ENCODE data around the gene ASB11. TPM values are rescaled to one million over a fixed set of nuclear protein-coding genes. Genes with fewer than 3 reads are reported as not detected.

ASB11 gene
- total RNA-seq, 1 experiment from 2014 or later, result not detected

DNA sequence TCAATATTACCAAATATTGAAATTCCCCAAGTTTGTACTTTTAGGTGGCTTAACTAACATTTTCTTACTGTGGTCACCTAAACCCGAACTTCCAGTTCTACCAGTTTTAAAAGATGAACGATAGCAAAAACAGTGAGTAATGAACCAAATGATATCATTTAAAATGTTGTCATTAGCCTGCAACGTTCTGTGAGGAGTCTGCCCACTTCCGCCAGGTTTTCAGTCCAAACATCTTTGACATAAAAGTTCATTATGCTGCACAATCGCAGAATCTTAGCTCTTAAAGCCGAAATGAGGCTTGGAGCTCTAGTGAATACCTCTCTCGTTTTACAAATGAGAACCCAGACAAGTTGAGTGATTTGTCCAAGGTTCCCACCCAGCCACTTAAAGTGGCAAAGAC lies 19.1 kb upstream of the ASB11 start:
- Histone ChIP-seq H2AFZ (ENCODE audit: low read length) (peak overlapping the region; percentile 72; the same call in 1 of the 2 replicates), H3K9me2 (replicated peaks; ENCODE audit: low read length) (no peaks in the 10 kb centered on the region), H3K9me3 (ENCODE audit: low read length) (no peaks in the 10 kb centered on the region), H3K4me3 (ENCODE audit: low read length) (peak overlapping the region; percentile 86), H4K20me1 (ENCODE audit: low read length) (no peaks in the 10 kb centered on the region), H3K4me1 (ENCODE audit: insufficient read depth, low read length) (peaks cover 19% of the 10 kb centered on the region), H3K27me3 (ENCODE audit: low read length) (peaks cover 9% of the 10 kb centered on the region), H3K79me2 (ENCODE audit: low read length) (peaks cover 35% of the 10 kb centered on the region), H3K27ac (ENCODE audit: low read length) (peak overlapping the region; percentile 65), H3K4me2 (ENCODE audit: low read length) (peak overlapping the region; percentile 95), H3K36me3 (ENCODE audit: low read depth, low read length) (peaks cover 17% of the 10 kb centered on the region), H3F3A (ENCODE audit: low read length, unreplicated experiment) (no peaks in the 10 kb centered on the region), H3K9ac (ENCODE audit: low read length) (peak overlapping the region; percentile 88)
- CTCF ChIA-PET, result no interaction called here
- POLR2A ChIA-PET (ENCODE audit: unreplicated experiment), result interaction anchor here (0.6 kb wide), 1 partner anchor 1600 kb away, joined by 3 read pairs; the partner anchor contains the start of genes OFD1 and TRAPPC2
- no TSS peak for BruUV-seq (replicated peaks)
- ATAC-seq, result no peak
- no peak for TF ChIP-seq EZH2 (IDR thresholded peaks at IDR 0.05; ENCODE audit: low read length, unreplicated experiment)
- TF ChIP-seq, protein P1, sequence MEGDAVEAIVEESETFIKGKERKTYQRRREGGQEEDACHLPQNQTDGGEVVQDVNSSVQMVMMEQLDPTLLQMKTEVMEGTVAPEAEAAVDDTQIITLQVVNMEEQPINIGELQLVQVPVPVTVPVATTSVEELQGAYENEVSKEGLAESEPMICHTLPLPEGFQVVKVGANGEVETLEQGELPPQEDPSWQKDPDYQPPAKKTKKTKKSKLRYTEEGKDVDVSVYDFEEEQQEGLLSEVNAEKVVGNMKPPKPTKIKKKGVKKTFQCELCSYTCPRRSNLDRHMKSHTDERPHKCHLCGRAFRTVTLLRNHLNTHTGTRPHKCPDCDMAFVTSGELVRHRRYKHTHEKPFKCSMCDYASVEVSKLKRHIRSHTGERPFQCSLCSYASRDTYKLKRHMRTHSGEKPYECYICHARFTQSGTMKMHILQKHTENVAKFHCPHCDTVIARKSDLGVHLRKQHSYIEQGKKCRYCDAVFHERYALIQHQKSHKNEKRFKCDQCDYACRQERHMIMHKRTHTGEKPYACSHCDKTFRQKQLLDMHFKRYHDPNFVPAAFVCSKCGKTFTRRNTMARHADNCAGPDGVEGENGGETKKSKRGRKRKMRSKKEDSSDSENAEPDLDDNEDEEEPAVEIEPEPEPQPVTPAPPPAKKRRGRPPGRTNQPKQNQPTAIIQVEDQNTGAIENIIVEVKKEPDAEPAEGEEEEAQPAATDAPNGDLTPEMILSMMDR (conservative IDR thresholded peaks at IDR 0.05; ENCODE audit: low read depth, low read length), result no peak
- intact Hi-C loops (cut with micrococcal nuclease), result loop anchor here (2.0 to 10.0 kb wide), 3 partner anchors 66 to 1280 kb away; no protein-coding TSS in a partner anchor
- peak; percentile 75 for DNase-seq

DNA sequence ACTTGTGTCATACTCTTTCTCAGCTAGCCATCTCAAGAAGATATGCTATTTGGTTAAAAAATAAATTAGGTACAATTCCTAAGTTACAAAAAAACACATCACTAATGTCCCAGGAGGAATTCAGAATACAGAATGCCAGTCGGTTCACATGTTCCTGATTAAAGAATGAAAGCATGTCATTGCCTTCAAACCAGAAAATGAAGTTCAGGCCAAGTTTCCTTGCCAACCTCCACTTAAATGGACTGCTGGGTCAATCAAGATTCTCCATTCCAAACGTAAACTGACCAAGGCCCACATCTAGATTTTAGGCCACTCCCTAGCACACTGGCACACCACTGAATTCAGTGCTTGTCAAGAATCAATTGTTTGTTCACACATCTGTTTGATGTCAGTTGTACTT lies 13.4 kb upstream of the ASB11 start:
- Histone ChIP-seq H3K4me3 (ENCODE audit: low read length) (no peak overlapping the region), H3K27ac (ENCODE audit: low read length) (no peak overlapping the region), H3K4me1 (ENCODE audit: insufficient read depth, low read length) (peaks cover 6% of the 10 kb centered on the region), H3K36me3 (ENCODE audit: low read depth, low read length) (peaks cover 21% of the 10 kb centered on the region), H3F3A (ENCODE audit: low read length, unreplicated experiment) (no peaks in the 10 kb centered on the region), H4K20me1 (ENCODE audit: low read length) (no peaks in the 10 kb centered on the region), H3K9me2 (replicated peaks; ENCODE audit: low read length) (no peaks in the 10 kb centered on the region), H3K79me2 (ENCODE audit: low read length) (peaks cover 21% of the 10 kb centered on the region), H3K9ac (ENCODE audit: low read length) (no peak overlapping the region), H3K9me3 (ENCODE audit: low read length) (no peaks in the 10 kb centered on the region), H2AFZ (ENCODE audit: low read length) (no peak overlapping the region), H3K4me2 (ENCODE audit: low read length) (no peak overlapping the region), H3K27me3 (ENCODE audit: low read length) (no peaks in the 10 kb centered on the region)
- intact Hi-C loops (cut with micrococcal nuclease), result no loop called here
- ChIA-PET CTCF (no interaction called here), POLR2A (ENCODE audit: unreplicated experiment) (no interaction called here)
- no peak for TF ChIP-seq EZH2 (IDR thresholded peaks at IDR 0.05; ENCODE audit: low read length, unreplicated experiment)
- TF ChIP-seq, protein P1 (conservative IDR thresholded peaks at IDR 0.05; ENCODE audit: low read depth, low read length), result no peak
- no peak for TF ChIP-seq EZH2phosphoT487 (IDR thresholded peaks at IDR 0.05; ENCODE audit: borderline replicate concordance, low read length)
- ATAC-seq (no peak), DNase-seq (no peak)
- no TSS peak for BruUV-seq (replicated peaks)

DNA sequence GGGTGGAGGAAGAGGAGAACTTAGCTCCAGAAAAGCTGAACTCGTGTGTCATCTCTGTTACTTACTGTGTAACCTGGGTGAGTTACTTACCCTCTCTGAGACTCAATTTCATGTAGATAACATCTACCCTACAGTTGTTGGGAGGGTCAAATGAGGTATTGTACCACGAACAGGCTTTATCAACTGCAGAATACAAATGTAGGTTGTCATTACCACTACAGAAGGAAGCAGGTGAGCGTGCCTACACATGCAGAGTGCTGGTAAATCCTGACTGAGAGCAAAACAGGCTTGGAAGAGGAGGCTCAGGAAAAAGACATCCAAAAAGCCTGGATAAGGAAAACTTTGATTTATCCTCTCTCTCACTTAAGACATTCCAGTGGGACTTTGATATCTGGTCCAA lies 12.7 kb upstream of the ASB11 start:
- DNase-seq (no peak), ATAC-seq (no peak)
- Histone ChIP-seq H3K9me2 (replicated peaks; ENCODE audit: low read length) (no peaks in the 10 kb centered on the region), H3K4me3 (ENCODE audit: low read length) (no peak overlapping the region), H3K4me1 (ENCODE audit: insufficient read depth, low read length) (no peaks in the 10 kb centered on the region), H3F3A (ENCODE audit: low read length, unreplicated experiment) (no peaks in the 10 kb centered on the region), H3K27ac (ENCODE audit: low read length) (no peak overlapping the region), H3K4me2 (ENCODE audit: low read length) (no peak overlapping the region), H3K9me3 (ENCODE audit: low read length) (no peaks in the 10 kb centered on the region), H3K27me3 (ENCODE audit: low read length) (no peaks in the 10 kb centered on the region), H3K36me3 (ENCODE audit: low read depth, low read length) (peaks cover 24% of the 10 kb centered on the region), H2AFZ (ENCODE audit: low read length) (no peak overlapping the region), H3K79me2 (ENCODE audit: low read length) (peaks cover 14% of the 10 kb centered on the region), H3K9ac (ENCODE audit: low read length) (no peak overlapping the region), H4K20me1 (ENCODE audit: low read length) (no peaks in the 10 kb centered on the region)
- TF ChIP-seq EZH2 (IDR thresholded peaks at IDR 0.05; ENCODE audit: low read length, unreplicated experiment) (no peak), EZH2phosphoT487 (IDR thresholded peaks at IDR 0.05; ENCODE audit: borderline replicate concordance, low read length) (no peak)
- TF ChIP-seq, protein P1 (conservative IDR thresholded peaks at IDR 0.05; ENCODE audit: low read depth, low read length), result no peak
- ChIA-PET POLR2A (ENCODE audit: unreplicated experiment) (no interaction called here), CTCF (no interaction called here)
- intact Hi-C loops (cut with micrococcal nuclease), result no loop called here
- no TSS peak for BruUV-seq (replicated peaks)
